HCT116 (cell line): ENCODE results near the gene LPAR5. TPM values are rescaled to one million over a fixed set of nuclear protein-coding genes. Genes with fewer than 3 reads are reported as not detected.

Experiments used
- ATAC-seq: fragments of 200-7000 bp; cut with Tn5 transposase; 2 replicates; pipeline ENCODE4 v1.9.1; 2020; ENCODE audit warnings: mild to moderate bottlenecking, moderate library complexity
- BruUV-seq: library from RNA; stranded (reverse); fragments of 400-500 nt; replicated peaks from 2 replicates; lab custom pipeline; 2021; lab: Mats Ljungman, UMichigan
- CTCF ChIA-PET: fragments of 300-600 bp; sonication (Branson Sonifier 250); formaldehyde crosslinking; loops from one replicate; lab custom pipeline; 2021; ENCODE audit warnings: antibody characterized with exemption; lab: Charles Lee
- POLR2A ChIA-PET: fragments of 300-600, 350-600 bp; sonication (Branson Sonifier 250); formaldehyde crosslinking; loops from one replicate; lab custom pipeline; 2021; ENCODE audit warnings: antibody characterized with exemption; lab: Charles Lee
- RAD21 ChIA-PET, 2 experiments: fragments of 300-600 bp; sonication (Branson Sonifier 250); formaldehyde crosslinking; loops; one replicate each; lab custom pipeline; 2023; ENCODE audit warnings: low total read pairs in 2 of 2; ENCODE audit not compliant: uncharacterized antibody in 2 of 2, unreplicated experiment in 2 of 2, low non-redundant PET in 1 of 2; lab: Charles Lee
- DNase-seq: peaks from one replicate; pipeline ENCODE4 v3.0.0-alpha.2; 2010; ENCODE audit warnings: low read depth, low spot score
- H2AFZ ChIP-seq: fragments of 200-600 bp; shearing (Covaris generic), sonication (generic); 2 replicates; pipeline ENCODE4 v1.6.1; 2017; ENCODE audit warnings: low read depth, mixed run types, mixed read lengths, antibody characterized with exemption, low read length; ENCODE audit not compliant: poor library complexity, severe bottlenecking
- H3K27ac ChIP-seq: 2 replicates; pipeline ENCODE4 v1.5.1; 2012; ENCODE audit warnings: low read depth, low read length
- H3K27me3 ChIP-seq: fragments of 200-600 bp; sonication (generic); 2 replicates; pipeline ENCODE4 v1.6.1; 2016; ENCODE audit warnings: mixed run types, low read length, mixed read lengths; ENCODE audit not compliant: insufficient read depth
- H3K36me3 ChIP-seq, 2 experiments: fragments of 200-500 bp in 1 of 2; fragments of 200-600 bp in 1 of 2; sonication (Bioruptor generic) in 1 of 2; sonication (generic) in 1 of 2; 2 replicates each; pipeline versions ENCODE4 v1.5.1 to v1.6.1; 2014 to 2016; ENCODE audit warnings: low read length in 2 of 2, inconsistent platforms in 1 of 2, mixed read lengths in 1 of 2, mixed run types in 1 of 2; ENCODE audit not compliant: insufficient read depth in 2 of 2, control insufficient read depth in 1 of 2
- H3K4me1 ChIP-seq, 2 experiments: fragments of 200-600 bp in 1 of 2; sonication (generic) in 1 of 2; 2 replicates each; pipeline versions ENCODE4 v1.5.1 to v1.6.1; 2012 to 2017; ENCODE audit warnings: low read length in 2 of 2, inconsistent platforms in 1 of 2, mild to moderate bottlenecking in 1 of 2, mixed read lengths in 1 of 2, mixed run types in 1 of 2, moderate library complexity in 1 of 2; ENCODE audit not compliant: insufficient read depth in 2 of 2, control insufficient read depth in 1 of 2
- H3K4me2 ChIP-seq: fragments of 200-600 bp; sonication (generic); 2 replicates; pipeline ENCODE4 v1.6.1; 2017; ENCODE audit warnings: mixed run types, low read length, mixed read lengths
- H3K4me3 ChIP-seq, 2 experiments: fragments of 200-600 bp in 1 of 2; sonication (generic) in 1 of 2; replicated peaks in 1 of 2; 2 replicates each; pipeline ENCODE4 v1.5.1; 2011 to 2016; ENCODE audit warnings: low read length in 2 of 2, control low read depth in 1 of 2, low read depth in 1 of 2, mild to moderate bottlenecking in 1 of 2, mixed read lengths in 1 of 2, mixed run types in 1 of 2
- H3K79me2 ChIP-seq: fragments of 200-600 bp; sonication (generic); 2 replicates; pipeline ENCODE4 v1.6.1; 2017; ENCODE audit warnings: mild to moderate bottlenecking, mixed run types, low read length, moderate library complexity, mixed read lengths; ENCODE audit not compliant: insufficient read depth
- H3K9ac ChIP-seq: fragments of 200-600 bp; sonication (generic); 2 replicates; pipeline ENCODE4 v1.6.1; 2016; ENCODE audit warnings: low read length, mixed read lengths
- H3K9me2 ChIP-seq: fragments of 200-600 bp; sonication (generic), shearing (Covaris generic); 2 replicates; pipeline ENCODE4 v1.6.1; 2017; ENCODE audit warnings: mixed run types, mild to moderate bottlenecking, moderate library complexity; ENCODE audit not compliant: insufficient read depth
- H3K9me3 ChIP-seq, 2 experiments: fragments of 200-500 bp in 1 of 2; fragments of 200-600 bp in 1 of 2; sonication (Bioruptor generic) in 1 of 2; sonication (generic) in 1 of 2; 2 replicates each; pipeline ENCODE4 v1.6.1; 2014 to 2017; ENCODE audit warnings: low read length in 2 of 2, mixed read lengths in 2 of 2, inconsistent platforms in 1 of 2, low read depth in 1 of 2, mild to moderate bottlenecking in 1 of 2, mixed run types in 1 of 2, moderate library complexity in 1 of 2; ENCODE audit not compliant: control insufficient read depth in 1 of 2, insufficient read depth in 1 of 2
- H4K20me1 ChIP-seq: fragments of 200-600 bp; sonication (generic), shearing (Covaris generic); 2 replicates; pipeline ENCODE4 v1.6.1; 2017; ENCODE audit warnings: mixed run types, mild to moderate bottlenecking, moderate library complexity; ENCODE audit not compliant: insufficient read depth
- CEBPB ChIP-seq: IDR thresholded peaks from 2 replicates; pipeline ENCODE4 v1.6.1; 2012; ENCODE audit warnings: low read depth
- EGR1 ChIP-seq: IDR thresholded peaks from 2 replicates; pipeline ENCODE4 v1.6.1; 2012; ENCODE audit warnings: low read depth
- EZH2phosphoT487 ChIP-seq: fragments of 200-600 bp; IDR thresholded peaks from 2 replicates; pipeline ENCODE4 v1.6.1; 2018; ENCODE audit warnings: antibody characterized with exemption, borderline replicate concordance
- FOSL1 ChIP-seq: IDR thresholded peaks from 2 replicates; pipeline ENCODE4 v1.6.1; 2012; ENCODE audit warnings: low read depth
- POLR2A ChIP-seq: IDR thresholded peaks from 2 replicates; pipeline ENCODE4 v1.7.0; 2011; ENCODE audit warnings: borderline replicate concordance; ENCODE audit not compliant: insufficient read depth, insufficient read length; ENCODE audit errors: extremely low read depth
- POLR2AphosphoS5 ChIP-seq: IDR thresholded peaks from 2 replicates; pipeline ENCODE4 v1.6.1; 2011; ENCODE audit warnings: mild to moderate bottlenecking, low read depth, low read length, moderate library complexity
- RAD21 ChIP-seq: IDR thresholded peaks from 2 replicates; pipeline ENCODE4 v1.6.1; 2012; ENCODE audit warnings: low read depth, mild to moderate bottlenecking
- SIN3A ChIP-seq: IDR thresholded peaks from 2 replicates; pipeline ENCODE4 v1.6.1; 2012; ENCODE audit warnings: low read depth
- SRF ChIP-seq: IDR thresholded peaks from 2 replicates; pipeline ENCODE4 v1.6.1; 2012; ENCODE audit warnings: low read depth
- TCF7L2 ChIP-seq: IDR thresholded peaks from 2 replicates; pipeline ENCODE4 v1.7.0; 2011; ENCODE audit warnings: borderline replicate concordance, inconsistent platforms; ENCODE audit not compliant: insufficient read depth, insufficient read length; ENCODE audit errors: extremely low read depth
- YY1 ChIP-seq: IDR thresholded peaks from 2 replicates; pipeline ENCODE4 v1.6.1; 2011; ENCODE audit warnings: low read length, low read depth, moderate library complexity, mild to moderate bottlenecking; ENCODE audit not compliant: insufficient replicate concordance; ENCODE audit errors: extremely low read depth
- ZFX ChIP-seq: fragments of 450-650 bp; IDR thresholded peaks from 2 replicates; pipeline ENCODE4 v1.6.1; 2017
- ZNF274 ChIP-seq: fragments of 200-500 bp; sonication (Bioruptor generic); IDR thresholded peaks from 2 replicates; pipeline ENCODE4 v1.6.1; 2014; ENCODE audit warnings: mild to moderate bottlenecking, low read depth, low read length, inconsistent platforms
- intact Hi-C: fragments of 100-400 bp; cut with micrococcal nuclease; formaldehyde crosslinking; loops from 2 replicates; pipeline ENCODE4 v1.10.0; 2022
- total RNA-seq: library from RNA; stranded (reverse); gene quantifications from one replicate; pipeline ENCODE4 v1.2.1, GENCODE V29; 2021; ENCODE audit not compliant: unreplicated experiment

Gene LPAR5
- total RNA-seq, 1 experiment from 2014 or later = 5.2 TPM

GRCh38 chr12:6607751-6608591, 27.8 kb downstream of the LPAR5 start:
- Histone ChIP-seq H4K20me1 (no peaks in the 10 kb centered on the region; the same call in 1 of the 2 replicates), H3K4me1 (peaks cover 48 to 59% of the 10 kb centered on the region in 2 experiments), H3K4me3 (peak overlapping the region; percentile 30 to 41), H2AFZ (peak overlapping the region; percentile 80), H3K36me3 (peaks cover 9 to 20% of the 10 kb centered on the region in 2 experiments), H3K27me3 (no peaks in the 10 kb centered on the region), H3K27ac (peak overlapping the region; percentile 77), H3K79me2 (peaks cover 37% of the 10 kb centered on the region), H3K9me2 (no peaks in the 10 kb centered on the region), H3K9ac (peak overlapping the region; percentile 37), H3K4me2 (peak overlapping the region; percentile 69), H3K9me3 (no peaks in the 10 kb centered on the region)
- intact Hi-C loops = loop anchor here (2.0 to 5.0 kb wide), 3 partner anchors 41 to 244 kb away; partner anchors contain the start of genes CDCA3, ING4, NOP2 and USP5
- ChIA-PET RAD21 (no interaction called here), CTCF (interaction anchor here (0.6 to 1.3 kb wide), 3 partner anchors 68 to 81 kb away, joined by 3 to 5 read pairs (median 3); partner anchors contain the start of gene ZNF384), POLR2A (interaction anchor here (0.6 to 1.6 kb wide), 8 partner anchors 68 to 336 kb away, joined by 3 to 6 read pairs (median 4); partner anchors contain the start of genes C12orf57, GAPDH, RNU7-1 and ZNF384)
- TF ChIP-seq ZNF274 = no peak
- TF ChIP-seq YY1 = no peak
- no peak for TF ChIP-seq RAD21
- BruUV-seq = no TSS peak
- ATAC-seq (peak; percentile 75), DNase-seq (peak; percentile 92)

- Histone ChIP-seq H3K4me3 (peak overlapping the region; percentile 87 to 89), H3K36me3 (peaks cover 22 to 34% of the 10 kb centered on the region in 2 experiments)
- BruUV-seq = no TSS peak
- RAD21 ChIA-PET = no interaction called here
- no peak for TF ChIP-seq ZNF274
- TF ChIP-seq RAD21 = no peak
- no peak for TF ChIP-seq POLR2A
- no peak for TF ChIP-seq SIN3A
- no peak for TF ChIP-seq TCF7L2
- no peak for TF ChIP-seq EZH2phosphoT487
- TF ChIP-seq SRF = no peak
- TF ChIP-seq EGR1 = no peak
- TF ChIP-seq ZFX = no peak
- no peak; the same call in 1 of the 2 replicates for TF ChIP-seq POLR2AphosphoS5
- TF ChIP-seq FOSL1 = no peak
- no peak for TF ChIP-seq CEBPB
- TF ChIP-seq, all 23 proteins: peak for 0
- intact Hi-C loops = loop anchor here (2.0 to 5.0 kb wide), 3 partner anchors 39 to 246 kb away; partner anchors contain the start of genes CDCA3, ING4, NOP2 and USP5
- ChIA-PET CTCF (no interaction called here), POLR2A (no interaction called here)
- DNase-seq (no peak), ATAC-seq (peak; percentile 12; the same call in 1 of the 2 replicates)
- Histone ChIP-seq H2AFZ (no peak overlapping the region), H3K27me3 (no peaks in the 10 kb centered on the region), H3K4me2 (peak overlapping the region; percentile 96), H3K27ac (peak overlapping the region; percentile 88), H3K4me1 (peaks cover 34 to 44% of the 10 kb centered on the region in 2 experiments), H3K79me2 (peaks cover 51% of the 10 kb centered on the region), H3K9ac (peak overlapping the region; percentile 83), H4K20me1 (no peaks in the 10 kb centered on the region; the same call in 1 of the 2 replicates), H3K9me2 (no peaks in the 10 kb centered on the region), H3K9me3 (no peaks in the 10 kb centered on the region)
These were observed 29.2 kb downstream of the LPAR5 start for GRCh38 chr12:6606331-6607131.
